ENCODE data around the gene TSSK1B.

- TF ChIP-seq CTCF (conservative IDR thresholded peaks at IDR 0.05; ENCODE audit: low read depth, low read length) (no peak), POLR2A (IDR thresholded peaks at IDR 0.05; ENCODE audit: low read depth, low read length) (no peak), CHD1 (IDR thresholded peaks at IDR 0.05; ENCODE audit: low read depth, low read length) (no peak), MAZ (IDR thresholded peaks at IDR 0.05; ENCODE audit: borderline replicate concordance, low read depth, low read length) (no peak), SMC3 (IDR thresholded peaks at IDR 0.05; ENCODE audit: low read depth, low read length) (no peak), RFX5 (IDR thresholded peaks at IDR 0.05; ENCODE audit: low read depth, low read length) (no peak), MAFK (IDR thresholded peaks at IDR 0.05; ENCODE audit: low read depth, low read length) (no peak), BHLHE40 (IDR thresholded peaks at IDR 0.05; ENCODE audit: low read depth, low read length) (no peak), FOS (IDR thresholded peaks at IDR 0.05; ENCODE audit: low read depth, low read length) (no peak), CEBPB (IDR thresholded peaks at IDR 0.05; ENCODE audit: low read depth, low read length) (no peak)
These were observed 1.7 kb downstream of the TSSK1B start for GRCh38 chr5:113433071-113433470.
